ENCODE measurements around the gene PHIP. TPM values are rescaled to one million over a fixed set of nuclear protein-coding genes. Genes with fewer than 3 reads are reported as not detected.
A peak's percentile ranks its signal among the peaks of the same experiment; 100 is the strongest.

The PHIP gene
- total and polyA plus RNA-seq, 2 experiments from 2014 or later: 14.8 to 26.5 TPM

DNA sequence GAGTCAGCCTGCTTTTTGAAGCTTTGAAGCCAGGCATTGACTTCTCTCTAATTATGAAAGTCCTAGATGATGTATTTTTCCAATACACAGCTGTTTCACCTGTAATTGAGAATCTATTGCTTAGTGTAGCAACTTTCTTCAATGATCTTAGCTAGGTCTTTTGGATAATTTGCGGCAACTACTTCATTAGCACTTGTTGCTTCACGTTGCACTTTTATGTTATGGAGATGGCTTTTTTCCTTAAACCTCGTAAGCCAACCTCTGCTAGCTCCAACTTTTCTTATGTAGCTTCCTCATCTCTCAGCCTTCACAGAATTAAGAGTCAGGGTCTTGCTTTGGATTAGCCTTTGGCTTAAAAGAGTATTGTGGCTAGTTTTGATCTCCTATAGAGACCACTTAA is 44.8 kb downstream of the PHIP start:
- Histone ChIP-seq H3K9me3 (ENCODE audit: low read depth) (no peaks in the 10 kb centered on the region), H3K4me1 (ENCODE audit: low read depth) (no peaks in the 10 kb centered on the region), H3K27me3 (no peaks in the 10 kb centered on the region), H3K36me3 (peaks cover 8% of the 10 kb centered on the region), H3K4me3 (no peak overlapping the region), H3K27ac (no peak overlapping the region)
- TF ChIP-seq, protein P1, sequence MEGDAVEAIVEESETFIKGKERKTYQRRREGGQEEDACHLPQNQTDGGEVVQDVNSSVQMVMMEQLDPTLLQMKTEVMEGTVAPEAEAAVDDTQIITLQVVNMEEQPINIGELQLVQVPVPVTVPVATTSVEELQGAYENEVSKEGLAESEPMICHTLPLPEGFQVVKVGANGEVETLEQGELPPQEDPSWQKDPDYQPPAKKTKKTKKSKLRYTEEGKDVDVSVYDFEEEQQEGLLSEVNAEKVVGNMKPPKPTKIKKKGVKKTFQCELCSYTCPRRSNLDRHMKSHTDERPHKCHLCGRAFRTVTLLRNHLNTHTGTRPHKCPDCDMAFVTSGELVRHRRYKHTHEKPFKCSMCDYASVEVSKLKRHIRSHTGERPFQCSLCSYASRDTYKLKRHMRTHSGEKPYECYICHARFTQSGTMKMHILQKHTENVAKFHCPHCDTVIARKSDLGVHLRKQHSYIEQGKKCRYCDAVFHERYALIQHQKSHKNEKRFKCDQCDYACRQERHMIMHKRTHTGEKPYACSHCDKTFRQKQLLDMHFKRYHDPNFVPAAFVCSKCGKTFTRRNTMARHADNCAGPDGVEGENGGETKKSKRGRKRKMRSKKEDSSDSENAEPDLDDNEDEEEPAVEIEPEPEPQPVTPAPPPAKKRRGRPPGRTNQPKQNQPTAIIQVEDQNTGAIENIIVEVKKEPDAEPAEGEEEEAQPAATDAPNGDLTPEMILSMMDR (IDR thresholded peaks at IDR 0.05; ENCODE audit: low read depth, low read length): no peak
- no peak for DNase-seq (ENCODE audit: low read depth in 1 of 2, low spot score in 1 of 2)

DNA sequence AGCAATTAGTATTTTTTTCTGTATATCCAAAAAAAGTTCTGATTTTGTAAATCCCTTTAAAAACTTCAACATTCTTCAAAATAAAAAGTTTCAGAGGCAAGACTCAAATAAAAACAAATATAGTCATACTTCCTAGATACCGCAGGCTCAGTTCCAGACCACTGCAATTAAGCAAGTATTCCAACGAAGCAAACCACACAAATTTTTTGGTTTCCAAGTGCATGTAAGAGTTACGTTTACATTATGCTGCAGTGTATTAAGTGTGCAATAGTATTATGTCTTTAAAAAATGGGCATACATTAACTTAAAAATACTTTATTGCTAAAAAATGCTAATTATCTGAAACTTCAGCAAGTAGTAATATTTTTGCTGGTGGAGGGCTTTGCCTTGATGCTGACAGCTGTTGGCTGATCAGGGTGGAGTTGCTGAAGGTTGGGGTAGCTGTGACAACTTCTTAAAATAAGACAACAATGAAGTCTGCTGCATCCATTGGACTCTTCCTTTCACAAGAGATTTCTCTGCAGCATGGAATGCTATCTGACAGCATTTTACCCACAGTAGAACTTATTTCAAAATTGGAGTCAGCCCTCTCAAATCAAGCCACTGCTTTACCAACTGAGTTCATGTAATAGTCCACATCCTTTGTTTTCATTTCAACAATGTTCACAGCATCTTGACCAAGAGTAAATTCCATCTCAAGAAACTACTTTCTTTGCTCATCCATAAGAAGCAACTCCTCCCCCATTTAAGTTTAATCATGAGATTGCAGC is 46.0 kb downstream of the PHIP start:
- Histone ChIP-seq H3K4me3 (no peak overlapping the region), H3K27me3 (no peaks in the 10 kb centered on the region), H3K4me1 (ENCODE audit: low read depth) (no peaks in the 10 kb centered on the region), H3K9me3 (ENCODE audit: low read depth) (no peaks in the 10 kb centered on the region), H3K27ac (no peak overlapping the region), H3K36me3 (peaks cover 4% of the 10 kb centered on the region)
- peak in 1 of 2 donors; percentile 77 for DNase-seq (ENCODE audit: low read depth in 1 of 2, low spot score in 1 of 2)
- TF ChIP-seq, protein P1 (IDR thresholded peaks at IDR 0.05; ENCODE audit: low read depth, low read length): no peak

DNA sequence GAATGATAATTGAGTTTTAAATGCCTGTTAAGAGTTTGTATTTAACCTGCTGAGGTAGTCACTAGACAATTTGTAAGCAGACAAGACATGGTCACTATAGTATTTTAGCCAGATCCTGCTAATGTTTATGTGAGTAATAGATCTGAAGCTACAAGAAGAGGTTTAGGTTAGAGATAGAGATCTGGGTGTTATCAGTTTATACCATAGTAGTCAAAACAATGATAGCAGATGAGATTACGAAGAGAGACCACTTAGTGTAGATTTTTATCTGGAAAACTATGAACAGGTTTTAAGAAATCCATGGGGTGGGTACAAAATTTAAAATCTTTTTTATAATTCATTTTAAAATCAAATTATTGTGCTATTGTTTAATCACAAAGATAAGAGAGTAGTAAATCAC is 47.5 kb downstream of the PHIP start:
- TF ChIP-seq, protein P1 (IDR thresholded peaks at IDR 0.05; ENCODE audit: low read depth, low read length): no peak
- Histone ChIP-seq H3K36me3 (peaks cover 4% of the 10 kb centered on the region), H3K4me1 (ENCODE audit: low read depth) (no peaks in the 10 kb centered on the region), H3K4me3 (no peak overlapping the region), H3K27me3 (no peaks in the 10 kb centered on the region), H3K27ac (no peak overlapping the region), H3K9me3 (ENCODE audit: low read depth) (no peaks in the 10 kb centered on the region)
- DNase-seq (ENCODE audit: low read depth in 1 of 2, low spot score in 1 of 2): no peak

DNA sequence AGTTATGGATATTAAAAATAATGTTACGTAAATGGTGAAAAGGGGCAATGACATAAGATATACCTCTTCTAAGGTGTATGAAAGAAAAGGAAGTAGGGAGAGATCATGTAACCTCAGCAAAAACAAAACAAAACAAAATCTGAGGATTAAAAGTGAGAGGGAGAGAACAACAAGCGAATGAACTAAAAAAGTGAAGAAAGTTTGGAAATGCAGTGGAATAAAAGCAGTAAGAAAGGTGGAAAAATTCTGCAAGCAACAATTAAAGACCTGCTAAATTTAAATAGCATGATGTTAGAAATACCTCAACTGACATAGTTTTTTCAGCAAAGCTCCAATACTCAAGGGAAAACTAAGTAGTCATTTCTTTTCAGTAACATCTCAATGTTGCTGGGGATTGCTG is 48.0 kb downstream of the PHIP start:
- Histone ChIP-seq H3K4me1 (ENCODE audit: low read depth) (no peaks in the 10 kb centered on the region), H3K9me3 (ENCODE audit: low read depth) (no peaks in the 10 kb centered on the region), H3K4me3 (no peak overlapping the region), H3K27ac (no peak overlapping the region), H3K36me3 (peaks cover 4% of the 10 kb centered on the region), H3K27me3 (no peaks in the 10 kb centered on the region)
- TF ChIP-seq, protein P1 (IDR thresholded peaks at IDR 0.05; ENCODE audit: low read depth, low read length): no peak
- DNase-seq (ENCODE audit: low read depth in 1 of 2, low spot score in 1 of 2): no peak

DNA sequence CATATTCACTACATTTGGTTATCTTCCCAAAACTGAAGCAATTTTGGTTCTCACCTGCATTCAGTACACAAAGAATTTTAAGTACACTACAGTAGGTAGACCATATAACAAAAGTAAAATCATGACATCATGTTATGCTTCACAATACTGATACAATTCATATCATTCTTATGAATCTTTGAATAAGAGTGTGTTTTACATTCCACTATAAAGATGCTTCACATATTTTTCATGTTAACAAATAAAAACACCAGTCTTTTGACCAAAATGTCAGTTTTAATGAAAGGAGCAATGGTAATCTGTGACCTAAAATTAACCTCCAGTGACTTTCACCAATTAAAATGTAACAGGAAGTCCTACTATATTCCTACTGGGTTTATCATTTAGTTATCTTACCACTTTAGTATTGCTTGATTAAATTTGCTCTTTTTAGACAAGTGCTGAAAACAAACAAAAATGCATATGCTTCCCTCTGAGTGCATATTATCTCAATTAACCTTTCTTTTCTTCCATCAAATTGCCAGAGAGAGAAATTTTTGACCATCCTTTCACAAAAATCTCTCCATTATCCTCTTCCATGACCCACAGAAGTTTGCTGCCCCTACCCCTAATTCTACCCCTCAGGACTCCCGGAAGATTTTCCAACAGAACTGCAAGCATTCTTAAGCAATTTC is 49.3 kb downstream of the PHIP start:
- no peaks in the 10 kb centered on the region for H3K9me3 ChIP-seq (ENCODE audit: low read depth)
- TF ChIP-seq, protein P1 (IDR thresholded peaks at IDR 0.05; ENCODE audit: low read depth, low read length): no peak
- peaks cover 4% of the 10 kb centered on the region for H3K36me3 ChIP-seq
- no peak overlapping the region for H3K27ac ChIP-seq
- no peak overlapping the region for H3K4me3 ChIP-seq
- no peak for DNase-seq (ENCODE audit: low read depth in 1 of 2, low spot score in 1 of 2)
- H3K27me3 ChIP-seq: no peaks in the 10 kb centered on the region
- no peaks in the 10 kb centered on the region for H3K4me1 ChIP-seq (ENCODE audit: low read depth)
